Measurements from ENCODE around the gene OR2T5.
"Not testable (repeated sequence)": the region's sequence is repeated elsewhere in the genome, so short reads cannot be mapped to it uniquely, and the experiment has no call there.

GRCh38 chr1:248448409-248449074 lies 39.8 kb upstream of the OR2T5 start:
- not testable (repeated sequence) for TF ChIP-seq ATF3 (IDR thresholded peaks at IDR 0.05; ENCODE audit: borderline replicate concordance, extremely low read depth, low read depth, low read length); MTA3 (IDR thresholded peaks at IDR 0.05; ENCODE audit: borderline replicate concordance, low read length); EZH2 (IDR thresholded peaks at IDR 0.05; ENCODE audit: borderline replicate concordance, control insufficient read depth, low read depth, low read length); POLR2A (IDR thresholded peaks at IDR 0.05; ENCODE audit: low read depth, low read length); POLR2AphosphoS2 (IDR thresholded peaks at IDR 0.05; ENCODE audit: low read depth, low read length); POLR2AphosphoS5 (IDR thresholded peaks at IDR 0.05; ENCODE audit: low read length)
